Tibial artery (tissue), 4 donors: Measurements from ENCODE around the gene DPP7.

Source experiments
- DNase-seq, 2 donors: peaks; one replicate each; pipeline ENCODE4 v3.0.0-alpha.2; 2019
- H3K27ac ChIP-seq, 2 donors: fragments of 200-600 bp; sonication (generic) in 1 of 2; 1 replicate in 1 of 2; 2 replicates in 1 of 2; pipeline ENCODE4 v1.5.1; 2018 to 2019; ENCODE audit warnings: mild to moderate bottlenecking in 1 of 2
- H3K27me3 ChIP-seq, 2 donors: fragments of 200-600 bp; sonication (generic) in 1 of 2; one replicate each; pipeline versions ENCODE4 v1.5.1 to v1.6.0; 2016 to 2019
- H3K36me3 ChIP-seq, 3 donors: fragments of 200-600 bp; sonication (generic) in 2 of 3; one replicate each; pipeline ENCODE4 v1.5.1; 2016 to 2019; ENCODE audit warnings: mild to moderate bottlenecking in 2 of 3
- H3K4me1 ChIP-seq, 4 donors: fragments of 200-600 bp; sonication (generic) in 2 of 4; 1 replicate in 3 of 4; 2 replicates in 1 of 4; pipeline ENCODE4 v1.5.1; 2016 to 2019
- H3K4me3 ChIP-seq, 2 donors: fragments of 200-600 bp; sonication (generic) in 1 of 2; 1 replicate in 1 of 2; 2 replicates in 1 of 2; pipeline ENCODE4 v1.5.1; 2018 to 2019; ENCODE audit warnings: mild to moderate bottlenecking in 2 of 2
- H3K9me3 ChIP-seq, 3 donors: fragments of 200-600 bp; sonication (generic) in 1 of 3; one replicate each; pipeline ENCODE4 v1.5.1; 2016 to 2019
- intact Hi-C: fragments of 100-400 bp; cut with DNase I; formaldehyde crosslinking; loops from one replicate; pipeline ENCODE4 v1.15.0; 2023; ENCODE audit warnings: low total_unique reads
- TF ChIP-seq, protein P1 (sequence below), 2 experiments: fragments of 200-600 bp in 1 of 2; fragments of 450-650 bp in 1 of 2; IDR thresholded peaks; one replicate each; pipeline ENCODE4 v1.5.1; 2017 to 2019; ENCODE audit warnings: antibody characterized with exemption in 2 of 2, mild to moderate bottlenecking in 1 of 2, moderate library complexity in 1 of 2

DPP7 gene

DNA sequence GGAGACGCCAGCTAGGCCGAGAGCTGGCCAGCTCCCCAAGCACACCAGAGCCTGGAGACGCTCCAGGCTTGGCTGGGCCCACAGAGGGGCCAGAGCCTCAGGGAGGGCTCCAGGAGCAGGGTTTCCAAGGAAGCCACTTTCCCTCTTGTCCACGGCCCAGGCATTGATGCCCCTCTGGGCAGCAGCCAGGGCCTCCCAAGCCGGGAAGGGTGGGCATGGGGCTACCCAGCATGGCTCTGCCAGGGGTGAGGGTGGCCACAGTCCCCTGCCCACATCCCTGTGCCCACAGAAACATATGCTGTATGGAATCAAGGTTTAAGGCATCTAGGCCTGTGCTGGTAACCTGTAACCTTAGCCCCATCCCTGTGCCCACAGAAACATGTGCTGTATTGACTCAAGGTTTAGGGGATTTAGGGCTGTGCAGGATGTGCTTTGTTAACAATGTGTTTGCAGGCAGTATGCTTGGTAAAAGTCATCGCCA is 1.5 kb upstream of the DPP7 start:
- TF ChIP-seq, protein P1, sequence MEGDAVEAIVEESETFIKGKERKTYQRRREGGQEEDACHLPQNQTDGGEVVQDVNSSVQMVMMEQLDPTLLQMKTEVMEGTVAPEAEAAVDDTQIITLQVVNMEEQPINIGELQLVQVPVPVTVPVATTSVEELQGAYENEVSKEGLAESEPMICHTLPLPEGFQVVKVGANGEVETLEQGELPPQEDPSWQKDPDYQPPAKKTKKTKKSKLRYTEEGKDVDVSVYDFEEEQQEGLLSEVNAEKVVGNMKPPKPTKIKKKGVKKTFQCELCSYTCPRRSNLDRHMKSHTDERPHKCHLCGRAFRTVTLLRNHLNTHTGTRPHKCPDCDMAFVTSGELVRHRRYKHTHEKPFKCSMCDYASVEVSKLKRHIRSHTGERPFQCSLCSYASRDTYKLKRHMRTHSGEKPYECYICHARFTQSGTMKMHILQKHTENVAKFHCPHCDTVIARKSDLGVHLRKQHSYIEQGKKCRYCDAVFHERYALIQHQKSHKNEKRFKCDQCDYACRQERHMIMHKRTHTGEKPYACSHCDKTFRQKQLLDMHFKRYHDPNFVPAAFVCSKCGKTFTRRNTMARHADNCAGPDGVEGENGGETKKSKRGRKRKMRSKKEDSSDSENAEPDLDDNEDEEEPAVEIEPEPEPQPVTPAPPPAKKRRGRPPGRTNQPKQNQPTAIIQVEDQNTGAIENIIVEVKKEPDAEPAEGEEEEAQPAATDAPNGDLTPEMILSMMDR (IDR thresholded peaks at IDR 0.05) = no peak
- H3K4me3 ChIP-seq = no peak overlapping the region
- H3K9me3 ChIP-seq = no peaks in the 10 kb centered on the region
- no peak overlapping the region for H3K27ac ChIP-seq
- intact Hi-C loops = no loop called here
- H3K27me3 ChIP-seq = peaks cover 0 to 40% of the 10 kb centered on the region in 2 donors
- H3K36me3 ChIP-seq = peaks cover 0 to 23% (median 13%) of the 10 kb centered on the region in 3 donors
- peaks cover 0 to 19% (median 13%) of the 10 kb centered on the region in 4 donors for H3K4me1 ChIP-seq
- no peak for DNase-seq

DNA sequence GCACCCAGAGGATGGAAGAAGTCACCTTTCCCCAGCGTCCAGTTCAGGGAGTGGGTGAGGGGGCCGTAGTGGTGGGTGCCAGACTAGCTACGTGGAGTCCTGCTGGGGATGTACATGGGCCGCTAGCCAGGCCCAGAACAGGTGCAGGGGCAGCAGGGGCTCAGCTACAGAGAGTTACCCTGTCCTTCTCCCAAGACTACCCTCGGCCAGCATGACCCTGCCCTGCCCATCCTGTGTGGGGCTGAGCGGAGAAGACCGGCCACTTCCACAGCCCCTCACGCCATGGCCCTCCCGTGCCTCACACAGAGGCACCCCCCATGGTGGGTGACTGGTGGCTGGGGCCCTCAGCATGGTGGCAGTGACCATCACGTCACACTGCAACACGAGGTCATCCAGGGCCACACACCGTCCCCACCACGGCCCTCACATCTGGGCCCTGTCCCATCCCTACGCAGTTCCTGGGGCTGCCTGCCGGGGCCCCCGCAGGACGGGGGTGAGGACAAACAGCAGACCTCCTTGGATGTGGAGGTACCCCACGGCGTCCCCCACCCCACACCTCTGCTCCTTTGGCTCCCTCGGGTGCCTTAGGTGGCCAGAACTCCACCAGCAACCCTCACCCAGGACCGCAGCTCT is 977 bp upstream of the DPP7 start:
- TF ChIP-seq, protein P1 (IDR thresholded peaks at IDR 0.05) = no peak
- Histone ChIP-seq H3K27ac (no peak overlapping the region), H3K4me1 (peaks cover 0 to 19% (median 13%) of the 10 kb centered on the region in 4 donors), H3K36me3 (peaks cover 0 to 29% (median 17%) of the 10 kb centered on the region in 3 donors), H3K27me3 (peaks cover 0 to 40% of the 10 kb centered on the region in 2 donors), H3K4me3 (peak overlapping the region in 1 of 2 donors; percentile 82), H3K9me3 (no peaks in the 10 kb centered on the region)
- DNase-seq = no peak
- intact Hi-C loops = no loop called here

GRCh38 chr9:137114220-137114612 is 317 bp downstream of the DPP7 start:
- no peaks in the 10 kb centered on the region for H3K9me3 ChIP-seq
- TF ChIP-seq, protein P1 (IDR thresholded peaks at IDR 0.05) = no peak
- H3K27me3 ChIP-seq = peaks cover 0 to 40% of the 10 kb centered on the region in 2 donors
- peak overlapping the region; percentile 41 to 66 for H3K27ac ChIP-seq
- DNase-seq = no peak
- intact Hi-C loops = no loop called here
- H3K4me1 ChIP-seq = peaks cover 0 to 19% (median 13%) of the 10 kb centered on the region in 4 donors
- peaks cover under 1 to 42% (median 30%) of the 10 kb centered on the region in 3 donors for H3K36me3 ChIP-seq
- peak overlapping the region; percentile 77 to 82 for H3K4me3 ChIP-seq

DNA sequence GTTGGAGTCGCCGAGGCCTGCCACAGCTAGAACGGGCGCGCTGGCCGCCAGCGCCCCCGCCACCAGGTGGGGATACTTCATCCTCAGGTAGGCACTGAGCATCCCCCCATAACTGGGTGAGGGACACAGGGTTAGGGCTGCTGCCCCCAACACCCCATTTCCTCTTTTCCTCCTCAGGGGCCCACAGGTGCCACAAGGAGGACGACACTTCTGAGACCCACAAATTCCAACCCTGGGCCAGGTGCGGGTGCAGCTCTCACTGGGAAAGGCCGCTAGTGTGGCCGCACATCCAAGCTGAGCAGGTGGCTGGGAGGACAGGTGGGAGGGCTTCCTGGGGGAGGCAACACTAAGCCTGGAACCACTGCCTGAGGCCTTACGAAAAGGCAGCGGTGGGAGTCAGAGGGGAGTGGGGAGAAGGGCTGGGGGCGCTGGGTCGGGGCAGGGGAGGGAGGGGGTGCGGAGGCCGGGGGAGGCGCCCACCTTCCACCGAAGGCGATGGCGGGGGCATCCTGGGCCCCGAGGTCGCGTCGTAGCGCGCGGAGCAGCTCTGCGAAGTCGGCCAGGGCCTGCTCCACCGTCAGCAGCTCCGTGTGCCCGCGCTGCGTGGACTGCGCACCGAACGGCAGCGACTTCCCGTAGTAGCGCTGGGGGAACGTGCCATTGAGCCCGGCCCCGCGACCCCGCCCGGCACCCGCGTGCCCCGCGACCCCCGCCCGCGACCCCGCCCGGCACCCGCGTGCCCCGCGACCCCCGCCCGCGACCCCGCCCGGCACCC is 961 bp downstream of the DPP7 start:
- H3K36me3 ChIP-seq = peaks cover 7 to 48% (median 33%) of the 10 kb centered on the region in 3 donors
- H3K27me3 ChIP-seq = peaks cover 0 to 40% of the 10 kb centered on the region in 2 donors
- intact Hi-C loops = no loop called here
- no peak for DNase-seq
- TF ChIP-seq, protein P1 (IDR thresholded peaks at IDR 0.05) = no peak
- H3K4me3 ChIP-seq = peak overlapping the region; percentile 77 to 82
- peaks cover 0 to 19% (median 13%) of the 10 kb centered on the region in 4 donors for H3K4me1 ChIP-seq
- H3K9me3 ChIP-seq = no peaks in the 10 kb centered on the region
- H3K27ac ChIP-seq = no peak overlapping the region

GRCh38 chr9:137112564-137113384 is 1.8 kb downstream of the DPP7 start:
- intact Hi-C loops = no loop called here
- Histone ChIP-seq H3K27me3 (peaks cover 0 to 40% of the 10 kb centered on the region in 2 donors), H3K36me3 (peaks cover 13 to 56% (median 41%) of the 10 kb centered on the region in 3 donors), H3K27ac (no peak overlapping the region), H3K4me1 (peaks cover 0 to 19% (median 13%) of the 10 kb centered on the region in 4 donors), H3K9me3 (no peaks in the 10 kb centered on the region), H3K4me3 (no peak overlapping the region)
- DNase-seq = no peak
- TF ChIP-seq, protein P1 (IDR thresholded peaks at IDR 0.05) = no peak
